ENCODE measurements around the gene CD96.
"Not testable (repeated sequence)": the region's sequence is repeated elsewhere in the genome, so short reads cannot be mapped to it uniquely, and the experiment has no call there.

CD96 gene

DNA sequence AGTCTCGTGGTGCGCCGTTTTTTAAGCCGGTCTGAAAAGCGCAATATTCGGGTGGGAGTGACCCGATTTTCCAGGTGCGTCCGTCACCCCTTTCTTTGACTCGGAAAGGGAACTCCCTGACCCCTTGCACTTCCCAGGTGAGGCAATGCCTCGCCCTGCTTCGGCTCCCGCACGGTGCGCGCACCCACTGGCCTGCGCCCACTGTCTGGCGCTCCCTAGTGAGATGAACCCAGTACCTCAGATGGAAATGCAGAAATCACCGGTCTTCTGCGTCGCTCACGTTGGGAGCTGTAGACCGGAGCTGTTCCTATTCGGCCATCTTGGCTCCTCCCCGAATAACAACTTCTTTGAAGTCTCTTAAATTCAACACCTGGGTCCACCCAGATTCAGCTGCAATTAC, 19.9 kb downstream of the CD96 start:
- not testable (repeated sequence) for DNase-seq

DNA sequence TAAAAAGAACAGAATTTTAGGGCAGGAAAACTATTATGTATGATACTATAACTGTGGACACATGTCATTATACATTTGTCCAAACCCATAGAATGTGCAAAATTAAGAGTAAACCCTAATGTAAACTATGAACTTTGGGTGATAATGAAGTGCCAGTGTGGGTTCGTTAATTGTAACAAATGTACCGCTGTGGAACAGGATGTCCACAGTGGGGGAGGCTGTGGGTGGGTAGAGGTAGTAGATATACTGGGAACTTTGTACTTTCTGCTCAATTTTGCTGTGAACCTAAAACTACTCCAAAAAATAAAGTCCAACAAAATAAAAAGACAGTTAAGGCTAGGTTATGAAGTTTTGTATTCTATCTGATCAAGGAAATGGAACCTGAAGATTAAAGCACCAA, 24.8 kb downstream of the CD96 start:
- no peak for DNase-seq

DNA sequence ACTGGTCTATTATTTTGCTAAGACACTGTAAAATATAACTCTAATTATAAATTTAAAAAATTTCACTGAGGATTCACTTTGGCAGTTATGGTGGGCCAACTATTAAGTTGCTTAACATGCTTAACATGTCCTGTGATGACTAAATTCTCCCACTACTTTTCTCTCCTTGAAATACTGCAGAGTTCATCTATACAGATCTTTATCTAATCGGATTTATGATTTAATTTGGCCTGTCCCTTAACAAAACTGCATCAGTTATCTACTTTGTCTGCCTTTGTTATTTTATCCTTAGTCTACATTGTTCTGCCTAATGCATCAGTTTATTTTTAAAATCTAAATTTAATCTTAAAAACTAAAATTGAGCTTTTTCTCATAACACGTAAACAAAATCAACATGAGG, 26.4 kb downstream of the CD96 start:
- no peak for DNase-seq

DNA sequence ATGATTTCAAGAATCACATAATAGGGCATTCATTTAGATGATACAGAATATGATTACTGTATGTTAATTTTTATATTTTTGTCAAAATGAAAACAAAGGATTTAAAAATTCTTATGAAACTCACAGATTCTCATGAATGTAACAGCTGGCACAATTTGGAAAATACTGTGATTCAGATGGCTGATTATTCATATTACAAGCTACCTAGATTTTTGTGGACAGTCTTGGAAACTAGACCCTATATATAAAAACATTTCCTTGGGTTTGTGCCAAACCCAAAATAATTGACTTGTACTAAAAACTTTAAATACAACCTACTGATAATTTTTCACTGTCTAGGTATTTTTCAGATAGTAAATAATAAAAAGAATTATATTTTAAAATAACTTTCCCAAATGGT, 26.9 kb downstream of the CD96 start:
- DNase-seq: no peak

DNA sequence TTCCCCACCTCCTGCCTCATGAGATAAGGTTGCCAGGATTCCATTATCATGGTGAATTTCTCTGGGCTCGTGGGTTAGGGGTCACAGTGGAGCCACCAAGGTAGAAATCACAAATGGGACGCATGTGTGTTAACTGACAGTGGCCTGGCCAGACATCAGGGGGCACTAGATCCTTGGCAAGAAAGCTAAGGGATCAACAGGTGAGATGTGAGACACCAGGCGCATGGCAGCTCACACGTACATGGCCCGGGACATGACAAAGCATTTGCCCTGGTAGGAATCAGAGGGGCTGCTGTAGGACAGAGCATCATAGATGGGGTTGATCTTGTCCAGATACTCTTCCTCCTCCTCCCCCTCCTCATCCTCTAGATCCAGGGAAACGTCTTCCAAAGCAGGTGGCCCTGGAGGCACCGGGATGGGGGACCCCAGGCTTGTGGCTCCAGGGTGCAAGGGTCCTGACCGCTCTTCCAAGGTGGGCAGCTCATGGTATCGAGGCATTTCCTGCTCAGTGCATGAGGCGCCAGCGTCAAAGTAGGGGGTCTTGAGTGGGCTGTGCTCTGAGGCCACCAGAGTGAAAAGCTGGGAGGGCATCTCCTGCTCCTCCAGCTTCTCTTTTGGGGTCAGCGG, 28.5 kb downstream of the CD96 start:
- DNase-seq: no peak

DNA sequence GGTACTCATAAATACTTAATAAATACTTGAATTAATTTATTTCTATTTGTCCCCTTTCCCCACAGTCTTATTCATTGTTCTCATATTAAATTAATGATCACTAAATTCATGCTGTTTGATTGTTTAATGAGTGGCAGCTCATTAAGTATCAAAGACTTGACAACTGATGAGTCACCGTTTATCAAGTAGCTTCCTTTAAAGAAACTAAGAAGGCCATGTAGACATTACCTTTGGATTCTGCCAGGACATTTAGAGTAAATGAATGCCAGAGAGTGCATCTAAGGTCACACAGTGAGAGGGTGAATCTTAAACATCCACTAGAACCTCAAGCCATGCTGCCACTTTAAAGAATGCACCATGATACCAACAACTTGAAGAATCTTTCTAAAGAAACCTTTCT, 29.3 kb downstream of the CD96 start:
- DNase-seq: no peak

DNA sequence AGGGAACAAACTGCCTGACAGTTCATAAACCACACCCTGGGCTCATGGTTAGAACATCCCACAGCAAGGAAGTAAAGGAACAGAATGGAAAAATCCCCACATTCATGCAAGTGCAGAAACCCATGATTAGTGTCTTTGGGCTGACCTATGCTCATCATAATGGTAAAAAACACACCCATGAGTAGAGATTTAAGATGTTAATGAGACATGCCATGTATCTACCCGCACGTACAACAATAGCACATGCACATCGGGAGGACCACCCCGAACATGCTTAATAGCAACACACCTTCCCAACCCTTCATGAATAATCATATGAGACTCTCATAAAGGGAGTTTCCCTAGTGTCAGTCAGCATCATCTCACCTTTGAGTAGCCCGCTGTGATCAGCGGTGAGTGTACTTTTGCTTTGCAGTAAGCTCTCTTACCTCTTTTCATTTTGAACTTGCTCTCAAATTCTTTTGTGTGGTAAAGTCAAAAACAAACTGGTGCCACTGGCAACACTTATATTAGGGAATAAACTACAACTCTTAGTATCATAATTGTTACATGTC, 30.0 kb downstream of the CD96 start:
- no peak for DNase-seq

DNA sequence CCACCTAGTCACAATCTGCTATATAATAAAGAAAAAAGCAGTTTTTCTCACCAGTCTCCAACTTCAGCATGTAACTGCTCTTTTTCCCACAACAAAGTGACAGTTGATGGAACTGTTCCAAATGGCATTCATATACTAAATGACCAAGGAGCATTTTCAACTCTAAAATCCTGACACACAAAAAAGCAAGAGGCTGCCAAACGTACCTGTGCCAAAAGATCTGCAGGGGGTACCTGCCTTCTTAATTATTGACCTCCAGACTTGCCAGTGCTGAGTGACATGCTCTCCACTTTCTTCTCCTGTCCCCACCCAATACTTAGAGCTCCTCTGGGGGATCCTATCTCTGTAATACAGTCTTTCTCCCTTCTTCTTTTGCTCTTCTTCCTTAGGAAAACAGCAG, 35.1 kb downstream of the CD96 start:
- no peak for DNase-seq

DNA sequence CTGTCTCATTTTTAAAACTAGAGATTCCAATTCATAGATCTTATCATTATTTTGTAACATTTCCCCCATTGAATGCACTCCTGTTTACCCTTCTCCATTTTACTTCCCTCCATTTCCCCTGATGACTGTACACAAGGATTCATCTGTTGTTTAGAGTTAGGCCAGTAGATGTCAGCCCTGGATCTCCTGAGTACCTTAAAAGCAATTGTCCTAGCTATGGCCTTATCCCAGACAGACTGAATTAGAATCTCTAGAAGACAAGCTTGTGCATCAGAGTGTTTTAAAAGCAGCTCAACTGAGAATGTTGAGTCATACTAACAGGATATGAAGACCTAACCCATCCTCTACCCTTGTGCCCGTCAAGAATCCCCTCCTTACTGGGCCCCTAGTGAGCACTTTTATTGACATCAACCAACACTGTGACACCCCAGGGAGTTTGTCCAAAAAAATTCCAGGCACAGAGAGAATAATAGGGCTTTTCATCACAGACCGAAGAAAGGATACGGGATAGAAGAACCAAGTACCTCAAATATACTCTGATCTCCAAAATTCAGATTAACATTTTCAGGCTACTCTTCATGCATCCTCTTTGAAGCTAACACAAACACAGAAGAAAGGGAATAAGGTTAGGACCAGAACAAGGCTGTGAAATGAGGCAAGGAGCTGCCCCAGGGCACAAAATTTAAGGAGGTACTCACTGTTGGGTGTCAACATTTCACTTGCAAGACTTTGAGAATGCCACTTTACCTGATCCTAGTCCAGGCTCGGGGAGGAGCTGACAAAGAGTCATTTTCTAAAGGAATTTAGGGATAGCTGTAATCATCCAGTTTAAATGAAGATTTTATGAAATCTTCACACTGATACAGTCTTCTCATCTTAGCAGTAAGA, 36.0 kb downstream of the CD96 start:
- peak; percentile 8 for DNase-seq

DNA sequence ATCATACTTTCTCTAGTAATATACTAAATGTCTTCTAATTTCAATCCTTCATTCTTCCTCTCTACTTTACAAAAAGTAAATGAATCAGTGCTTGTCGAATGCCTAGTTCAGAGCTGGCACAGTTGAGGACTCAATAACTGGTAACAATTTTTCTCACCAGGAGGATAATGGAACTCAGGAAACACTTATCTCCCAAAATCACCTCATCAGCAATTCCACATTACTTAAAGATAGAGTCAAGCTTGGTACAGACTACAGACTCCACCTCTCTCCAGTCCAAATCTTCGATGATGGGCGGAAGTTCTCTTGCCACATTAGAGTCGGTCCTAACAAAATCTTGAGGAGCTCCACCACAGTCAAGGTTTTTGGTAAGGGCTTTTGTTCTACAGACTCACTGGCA, 36.9 kb downstream of the CD96 start:
- DNase-seq: no peak

DNA sequence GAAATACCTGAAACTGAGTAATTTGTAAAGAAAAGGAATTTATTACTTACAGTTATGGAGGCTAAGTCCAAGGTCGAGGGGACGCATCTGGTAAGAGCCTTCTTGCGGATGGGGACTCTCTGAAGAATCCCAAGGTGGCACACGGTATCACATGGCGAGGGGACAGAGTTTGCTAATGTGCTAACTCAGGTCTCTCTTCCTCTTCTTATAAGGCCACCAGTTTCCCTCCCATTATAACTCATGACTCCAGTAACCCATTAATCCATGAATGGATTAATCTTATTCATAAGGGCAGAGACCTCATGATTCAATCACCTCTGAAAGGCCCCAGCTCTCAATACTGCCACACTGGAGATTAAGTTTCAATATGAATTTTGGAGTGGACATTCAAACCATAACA, 37.5 kb downstream of the CD96 start:
- DNase-seq: no peak

DNA sequence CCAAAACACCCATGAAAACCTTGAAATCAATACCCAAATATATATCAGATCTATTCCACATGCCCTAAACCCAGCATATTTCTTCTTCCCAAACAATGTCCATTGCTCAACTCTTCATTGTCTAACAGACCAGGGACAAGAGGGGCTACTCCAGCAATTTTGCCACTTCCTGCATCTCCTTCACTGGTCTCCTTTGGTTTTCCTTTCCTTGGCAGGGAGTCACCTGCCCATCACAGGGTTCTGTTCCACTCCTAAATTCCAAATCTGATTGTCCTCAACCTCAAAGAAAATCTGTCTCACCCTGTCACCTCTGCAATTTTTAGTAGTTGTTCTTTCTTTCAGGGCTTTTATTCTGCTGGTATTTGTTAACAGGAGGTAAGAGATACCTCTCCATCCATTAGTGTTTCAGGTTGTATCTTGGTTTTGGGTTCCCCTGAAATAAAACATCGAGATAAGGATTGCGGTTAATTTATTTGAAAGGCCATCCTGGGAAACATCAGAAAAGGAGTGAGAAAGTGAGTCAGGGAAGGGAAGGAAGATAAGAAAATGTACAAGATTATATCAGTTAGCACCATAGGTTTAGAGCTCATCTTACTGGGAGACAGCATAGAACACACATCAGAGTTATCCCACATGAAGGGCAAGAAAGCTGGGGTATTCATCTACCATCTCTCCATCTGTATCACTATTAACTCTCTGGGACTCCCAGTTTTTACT, 39.6 kb downstream of the CD96 start:
- DNase-seq: no peak

DNA sequence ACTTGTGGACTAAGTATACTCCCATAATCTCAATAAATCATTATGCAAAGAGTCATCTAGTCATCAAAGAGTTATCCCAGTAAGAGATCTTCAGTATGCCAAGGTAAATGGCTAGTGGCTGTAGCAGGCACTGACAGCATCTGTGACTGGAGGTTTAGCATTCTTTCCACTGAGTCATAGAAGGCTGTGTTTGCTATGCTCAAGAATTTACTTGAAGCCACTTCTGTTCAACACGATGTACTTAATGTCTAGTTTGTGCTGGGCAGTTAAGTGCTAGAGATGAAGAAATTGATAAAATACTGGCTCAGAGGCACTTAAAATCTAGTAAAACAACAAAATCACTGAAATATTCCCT, 40.1 kb downstream of the CD96 start:
- no peak for DNase-seq

DNA sequence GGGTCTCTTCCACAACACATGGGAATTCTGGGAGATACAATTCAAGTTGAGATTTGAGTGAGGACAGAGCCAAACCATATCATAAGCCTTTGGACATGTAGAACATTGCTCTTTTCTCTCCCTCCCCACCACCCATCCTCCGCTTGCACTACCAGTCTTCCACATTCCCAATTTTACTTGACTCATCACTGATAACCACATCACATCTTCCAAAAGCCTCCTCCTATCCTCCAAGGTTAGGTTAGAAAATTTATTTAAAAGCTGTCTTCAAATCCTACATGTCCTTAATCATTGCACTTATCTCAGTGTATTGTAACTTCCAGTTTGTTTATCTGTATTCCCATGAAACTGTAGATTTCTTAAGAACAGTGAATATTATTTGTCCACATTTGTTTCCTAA, 42.7 kb downstream of the CD96 start:
- DNase-seq: no peak

DNA sequence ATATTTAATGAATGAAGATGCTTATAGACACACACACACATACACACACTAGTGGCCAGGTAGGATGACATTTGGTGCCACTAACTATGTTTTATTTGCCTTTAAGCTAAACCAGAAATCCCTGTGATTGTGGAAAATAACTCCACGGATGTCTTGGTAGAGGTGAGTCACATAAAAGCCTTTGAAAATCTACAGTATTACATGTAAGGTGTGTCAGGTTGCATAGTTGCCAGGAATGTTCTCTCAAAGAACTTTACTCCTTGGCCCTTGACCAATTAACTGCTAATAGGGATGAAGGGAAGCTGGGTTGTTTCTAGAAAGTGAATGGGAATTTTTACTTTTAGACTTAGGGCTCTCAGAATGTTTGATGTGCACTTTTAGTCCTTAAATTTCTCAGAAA, 43.2 kb downstream of the CD96 start:
- no peak for DNase-seq

DNA sequence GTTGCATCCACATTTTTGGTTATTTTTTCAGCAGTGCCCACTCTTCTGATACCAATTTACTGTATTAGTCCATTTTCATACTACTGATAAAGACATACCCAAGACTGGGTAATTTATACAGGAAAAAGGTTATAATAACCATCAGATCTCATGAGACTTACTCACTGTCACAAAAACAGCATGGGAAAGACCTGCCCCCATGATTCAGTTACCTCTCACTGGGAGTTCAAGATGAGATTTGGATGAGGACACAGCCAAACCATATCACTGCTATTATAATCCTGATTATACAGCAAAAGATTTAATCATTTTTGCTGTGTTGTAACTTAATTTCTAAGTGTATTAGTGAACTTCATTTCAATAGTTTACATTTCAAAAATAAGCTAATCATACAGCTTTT, 46.5 kb downstream of the CD96 start:
- no peak for DNase-seq

DNA sequence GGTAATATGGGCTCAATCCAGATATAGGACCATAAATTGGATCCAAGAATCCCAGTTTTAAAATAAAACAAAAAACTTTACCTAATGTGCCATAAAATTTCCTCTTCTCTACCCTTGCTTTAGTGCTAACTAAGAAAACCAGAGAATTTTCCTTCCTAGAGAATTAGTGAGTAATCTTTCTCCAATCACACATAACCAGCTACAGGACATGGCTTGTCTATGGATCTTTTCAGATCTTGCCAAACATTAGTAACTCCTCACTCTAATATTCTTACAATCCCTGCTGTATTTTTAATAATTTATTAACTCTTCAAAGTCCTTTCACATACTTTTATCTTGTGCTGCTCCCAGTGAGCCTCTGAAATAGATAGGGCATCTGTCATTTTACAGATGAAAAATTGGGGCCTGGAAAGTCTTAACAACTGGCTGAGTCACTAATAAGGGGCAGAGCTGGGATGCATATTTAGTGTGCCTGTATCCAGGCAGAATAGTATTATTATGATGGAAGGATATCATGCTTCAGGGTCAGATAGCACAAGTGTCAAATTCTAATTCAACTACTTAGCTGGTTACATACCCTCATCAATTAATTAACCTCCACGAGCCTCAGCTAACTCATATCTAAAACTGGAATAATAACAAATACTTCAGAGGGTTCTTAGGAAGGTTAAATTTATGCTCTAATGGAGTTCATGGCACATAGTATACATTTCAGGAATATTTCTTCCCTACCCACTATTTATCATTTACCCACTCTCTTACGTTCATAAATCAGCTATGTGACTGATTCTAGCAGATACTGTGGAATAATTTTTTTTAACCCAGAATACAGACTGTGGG, 47.5 kb downstream of the CD96 start:
- no peak for DNase-seq

DNA sequence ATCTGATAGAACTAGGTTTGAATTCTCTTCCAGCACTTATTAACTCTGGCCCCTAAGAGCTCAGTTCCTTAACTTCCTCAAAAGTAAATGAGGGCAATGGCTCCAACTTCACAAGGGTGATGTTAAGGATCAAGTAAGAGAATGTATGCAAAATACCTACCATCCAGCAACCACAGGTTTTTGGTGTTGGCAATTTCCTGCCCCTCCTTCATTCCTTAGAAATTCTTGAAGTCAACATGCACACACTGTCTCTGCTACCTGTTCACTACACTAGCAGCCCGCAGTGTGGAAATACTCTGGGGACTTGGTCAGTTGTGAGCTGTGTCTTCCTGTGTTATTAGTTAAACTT, 48.1 kb downstream of the CD96 start:
- no peak for DNase-seq

DNA sequence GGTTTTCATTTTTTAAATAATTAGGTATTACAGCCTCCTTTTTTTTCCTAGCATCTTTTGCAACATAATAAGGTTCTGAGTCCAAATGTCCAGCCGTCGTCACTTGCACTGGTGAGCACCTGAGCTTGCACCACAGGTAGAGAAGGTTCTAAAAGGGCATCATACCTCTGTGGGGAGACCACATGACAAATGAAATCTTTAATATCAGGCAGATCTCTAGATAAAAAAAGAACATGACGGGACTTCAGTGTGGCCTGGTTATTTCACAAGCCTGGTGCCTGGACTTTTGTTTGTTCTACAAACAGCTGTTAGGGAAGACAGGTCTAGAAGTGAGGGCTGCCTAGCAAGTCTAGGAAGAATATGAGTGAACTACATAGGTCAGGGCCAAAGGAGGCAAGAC, 49.6 kb downstream of the CD96 start:
- no peak for DNase-seq

DNA sequence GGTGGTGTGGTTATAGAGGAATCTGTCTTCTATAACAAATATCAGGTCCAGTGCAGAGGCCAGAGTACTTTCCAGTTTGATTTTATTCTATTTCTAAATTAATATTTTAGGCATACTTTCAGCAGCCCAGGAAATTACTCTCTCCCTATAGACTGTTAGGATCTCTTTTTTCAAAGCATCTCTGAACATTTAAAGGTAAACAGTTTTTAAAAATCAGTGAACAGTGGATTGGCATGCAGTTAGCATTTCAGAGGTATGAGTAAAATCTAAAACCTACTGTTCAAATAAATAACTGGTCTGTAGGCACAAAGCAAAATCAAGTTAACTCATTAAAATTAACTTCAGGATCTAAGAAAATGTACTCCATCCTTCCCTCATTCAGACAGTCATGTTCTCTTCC, 50.1 kb downstream of the CD96 start:
- DNase-seq: no peak

DNA sequence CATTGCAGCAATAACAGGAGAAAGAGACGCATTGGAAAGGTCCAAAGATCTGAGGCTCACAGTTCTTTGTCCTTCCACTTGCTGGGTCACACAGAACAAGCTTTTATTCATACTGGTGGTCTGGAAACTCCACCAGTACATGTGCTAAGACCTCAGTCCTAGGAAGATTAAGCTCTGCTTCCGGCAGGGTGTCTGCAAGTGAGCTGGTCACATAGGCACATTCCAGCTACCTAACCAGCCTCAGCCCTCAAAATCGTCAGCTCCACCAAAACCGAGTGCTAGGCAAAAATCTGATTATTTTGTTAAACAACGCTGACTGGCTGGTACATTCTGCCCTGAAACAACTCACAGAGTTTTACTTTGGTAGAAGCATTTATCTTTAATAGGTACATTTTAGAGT, 50.9 kb downstream of the CD96 start:
- DNase-seq: no peak

DNA sequence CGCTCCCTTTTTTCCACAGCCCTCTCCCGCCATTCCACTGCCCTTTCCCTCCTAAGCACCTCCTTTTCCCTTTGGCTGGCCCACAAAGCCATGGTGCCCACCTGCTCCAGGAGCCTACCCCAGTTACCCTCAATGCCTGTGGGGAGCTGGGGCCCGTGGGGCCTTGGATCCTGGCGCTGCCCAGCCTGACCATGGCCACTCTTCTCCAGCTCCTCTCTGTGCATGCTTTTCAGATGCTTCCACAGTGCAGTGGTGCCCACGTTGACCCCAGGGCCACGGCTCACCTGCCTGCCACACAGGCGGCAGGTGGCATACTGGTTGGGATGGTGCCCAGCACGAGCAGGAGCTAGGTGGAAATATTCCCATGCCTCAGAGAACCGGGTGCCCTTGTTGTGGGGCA, 51.7 kb downstream of the CD96 start:
- no peak for DNase-seq

DNA sequence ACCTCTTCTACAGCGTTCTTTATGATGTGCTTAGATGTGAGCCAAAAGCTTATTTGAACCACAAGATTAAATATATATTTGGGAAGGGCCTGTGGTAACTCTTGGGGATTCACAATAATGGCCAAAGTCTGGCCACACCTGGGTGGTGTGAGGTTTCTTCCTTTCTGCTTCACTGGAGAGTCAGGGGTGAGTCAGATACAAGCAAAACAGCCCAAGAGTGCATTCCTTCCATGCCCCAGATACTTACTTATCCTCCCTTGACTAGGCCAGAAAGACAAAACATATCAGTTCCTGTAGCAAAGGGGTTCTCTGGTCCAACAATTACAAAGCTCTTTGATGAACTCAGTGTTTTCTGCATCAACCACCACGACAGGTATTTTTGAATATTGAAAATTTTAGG, 52.2 kb downstream of the CD96 start:
- DNase-seq: no peak

All from DMS79 treated with DMSO at 0.1 percent for 48 hours (cell line).